SKM-1 treated with dmso at 0.1 percent for 144 hours (cell line): ENCODE data around the gene UBAC1.
"Not testable (repeated sequence)": the region's sequence is repeated elsewhere in the genome, so short reads cannot be mapped to it uniquely, and the experiment has no call there.

ENCODE experiments used
- DNase-seq: peaks from one replicate; lab custom pipeline; 2025; ENCODE audit not compliant: unreplicated experiment; lab: John Stamatoyannopoulos, UW

Gene UBAC1

DNA sequence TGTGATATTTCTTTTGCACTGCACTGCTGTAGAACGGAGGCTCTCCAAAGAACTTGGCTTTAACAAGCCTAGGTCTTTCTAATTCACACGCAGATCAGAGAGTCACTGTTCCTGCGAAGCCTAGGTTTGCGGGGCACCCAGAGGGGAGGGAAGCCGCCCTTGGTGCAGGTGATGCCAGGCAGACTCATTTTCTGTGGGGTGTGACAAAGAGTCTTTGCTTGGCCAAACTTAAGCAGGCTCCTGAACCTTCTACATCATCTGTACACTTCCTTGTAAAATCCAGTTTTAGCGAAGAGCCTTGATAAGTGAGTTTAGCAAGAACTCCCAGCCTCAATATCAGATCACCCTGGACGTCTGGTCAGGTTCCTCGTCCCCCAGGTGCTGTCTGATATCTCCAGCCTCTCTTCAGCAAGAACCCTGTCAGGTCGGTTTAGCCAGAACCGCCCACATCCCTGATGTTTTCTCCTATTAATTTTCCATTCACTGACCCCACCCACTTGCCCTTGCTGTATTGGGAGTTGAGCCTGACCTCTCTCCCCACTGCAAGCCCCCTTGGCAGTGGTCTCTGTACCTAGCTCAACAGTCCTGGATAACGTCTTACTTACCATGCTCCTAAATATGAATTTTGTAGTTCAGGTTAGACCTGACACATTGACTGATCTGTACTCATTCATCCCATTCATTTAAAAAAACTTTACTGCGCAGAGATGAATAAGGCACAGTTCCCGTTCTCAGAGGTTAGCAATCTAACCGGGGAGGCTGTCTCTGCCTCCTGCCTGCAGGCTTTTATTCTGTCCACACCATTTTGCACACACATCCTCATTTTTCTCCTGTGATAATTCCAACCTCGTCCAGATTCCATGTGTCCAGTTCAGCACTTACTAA is 880 bp upstream of the UBAC1 start:
- DNase-seq: no peak

DNA sequence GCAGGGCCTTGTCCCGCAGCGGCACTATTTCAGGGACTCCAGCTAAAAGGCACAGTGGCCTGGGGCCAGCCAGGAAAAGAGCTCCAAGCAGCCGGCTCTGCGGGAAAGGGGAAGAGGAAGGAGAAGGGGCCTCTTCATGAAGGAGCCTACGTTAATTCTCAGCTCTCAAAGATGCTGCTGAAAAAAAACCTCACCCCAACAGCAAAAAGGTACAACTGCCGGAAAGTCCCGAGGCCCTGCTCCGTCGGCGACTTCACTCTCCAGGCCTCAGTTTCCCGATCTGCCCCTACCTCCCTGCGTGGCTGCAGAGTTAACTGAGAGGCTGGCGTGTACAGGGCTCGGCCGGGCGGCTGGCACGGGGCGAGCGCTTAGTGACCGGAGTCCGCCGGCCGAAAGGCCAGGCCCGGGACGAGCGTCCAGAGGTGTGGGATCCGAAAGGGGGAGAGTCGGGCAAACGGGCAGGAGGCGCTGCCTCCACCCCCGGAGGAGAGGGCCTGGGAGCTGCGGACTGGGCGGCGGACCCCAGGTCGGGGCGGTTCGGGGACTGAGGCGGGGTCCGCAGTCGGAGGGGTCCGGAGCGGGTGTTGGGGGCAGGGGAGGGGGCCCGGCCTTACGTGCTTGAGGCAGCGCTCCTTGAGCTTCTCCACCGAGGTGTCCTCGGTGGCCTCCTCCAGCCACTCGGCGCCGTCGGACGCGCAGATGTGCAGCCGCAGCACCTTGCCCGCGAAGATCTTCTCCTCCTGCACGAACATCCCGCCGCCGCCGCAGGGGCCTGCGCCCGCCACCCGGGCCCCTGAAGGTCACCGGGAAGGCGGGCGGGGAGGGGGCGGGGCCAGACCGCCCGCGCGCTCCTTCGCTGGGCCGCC is 529 bp downstream of the UBAC1 start:
- DNase-seq: peak; percentile 27

DNA sequence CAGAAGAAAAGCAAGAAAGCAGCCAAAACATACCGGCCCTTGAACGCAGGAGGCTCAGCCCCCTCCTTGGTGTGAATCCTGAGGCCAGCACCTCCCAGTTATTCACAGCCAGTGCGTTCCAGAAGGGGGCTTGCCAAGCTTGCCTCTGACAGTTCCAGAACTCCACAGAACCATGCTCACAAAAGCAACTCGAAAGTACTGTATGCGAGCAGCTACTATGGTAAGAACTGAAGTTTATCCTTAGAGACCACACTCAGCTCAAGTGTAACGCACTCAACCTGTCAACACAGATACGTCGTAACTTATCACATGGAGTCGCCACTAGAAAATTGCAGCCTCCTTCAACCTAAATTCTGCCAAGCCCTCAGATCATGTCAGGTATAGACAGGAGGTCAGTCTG is 1.4 kb downstream of the UBAC1 start:
- no peak for DNase-seq

DNA sequence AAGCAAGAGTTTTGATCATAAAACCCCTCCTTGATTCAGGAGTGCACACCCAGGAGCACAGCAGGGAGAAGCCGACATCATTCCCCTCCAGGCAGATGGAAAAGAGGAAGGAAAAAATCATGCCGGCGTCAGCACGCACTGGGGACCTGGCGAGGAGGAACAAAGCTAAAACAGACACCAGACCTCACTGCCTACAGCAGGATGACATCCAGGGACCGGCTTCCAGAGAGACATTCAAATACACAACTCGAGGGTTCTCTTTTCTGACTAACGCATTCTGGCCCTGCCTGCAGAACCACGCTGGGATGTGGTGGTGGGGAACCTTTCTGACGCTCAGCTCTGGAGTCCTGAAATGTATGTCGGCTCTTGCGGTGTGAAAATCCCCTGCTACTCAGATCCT is 2.7 kb downstream of the UBAC1 start:
- DNase-seq: no peak

DNA sequence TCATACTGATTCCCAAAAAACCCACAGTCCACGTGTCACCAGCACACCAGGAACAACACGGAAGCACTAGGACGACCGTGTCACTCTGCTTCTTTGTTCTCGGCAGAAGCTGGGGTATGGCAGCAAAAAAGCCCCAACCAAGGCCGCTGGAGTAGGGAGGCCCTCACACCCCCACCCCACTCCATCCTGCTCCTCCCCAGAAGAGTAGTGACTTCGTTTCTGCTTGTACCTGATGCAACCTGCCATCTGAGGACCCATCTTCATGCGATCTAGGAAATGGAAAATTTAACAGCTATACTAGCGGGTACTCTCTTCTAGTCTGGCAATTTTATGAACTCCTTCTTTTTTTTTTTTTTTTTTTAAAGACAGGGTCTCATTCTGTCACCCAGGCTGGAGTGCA is 3.7 kb downstream of the UBAC1 start:
- DNase-seq: no peak

DNA sequence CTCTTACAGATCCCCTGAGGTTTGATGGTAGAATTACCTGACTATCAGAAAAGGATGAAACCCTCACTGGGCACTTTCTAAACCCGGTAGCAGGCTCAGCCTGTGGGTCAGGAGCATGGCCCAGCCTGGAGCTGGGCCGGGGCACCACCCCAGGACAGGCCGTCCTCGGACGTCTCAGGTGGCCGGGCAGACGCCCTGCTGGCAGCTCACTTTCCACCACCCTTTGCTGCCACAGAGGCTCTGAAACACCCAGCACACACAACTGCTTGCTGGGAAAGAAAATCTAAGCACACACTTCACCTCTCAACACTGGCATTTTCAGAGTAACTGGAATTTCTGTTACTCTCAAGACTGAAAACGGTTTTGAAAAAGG is 4.4 kb downstream of the UBAC1 start:
- no peak for DNase-seq

DNA sequence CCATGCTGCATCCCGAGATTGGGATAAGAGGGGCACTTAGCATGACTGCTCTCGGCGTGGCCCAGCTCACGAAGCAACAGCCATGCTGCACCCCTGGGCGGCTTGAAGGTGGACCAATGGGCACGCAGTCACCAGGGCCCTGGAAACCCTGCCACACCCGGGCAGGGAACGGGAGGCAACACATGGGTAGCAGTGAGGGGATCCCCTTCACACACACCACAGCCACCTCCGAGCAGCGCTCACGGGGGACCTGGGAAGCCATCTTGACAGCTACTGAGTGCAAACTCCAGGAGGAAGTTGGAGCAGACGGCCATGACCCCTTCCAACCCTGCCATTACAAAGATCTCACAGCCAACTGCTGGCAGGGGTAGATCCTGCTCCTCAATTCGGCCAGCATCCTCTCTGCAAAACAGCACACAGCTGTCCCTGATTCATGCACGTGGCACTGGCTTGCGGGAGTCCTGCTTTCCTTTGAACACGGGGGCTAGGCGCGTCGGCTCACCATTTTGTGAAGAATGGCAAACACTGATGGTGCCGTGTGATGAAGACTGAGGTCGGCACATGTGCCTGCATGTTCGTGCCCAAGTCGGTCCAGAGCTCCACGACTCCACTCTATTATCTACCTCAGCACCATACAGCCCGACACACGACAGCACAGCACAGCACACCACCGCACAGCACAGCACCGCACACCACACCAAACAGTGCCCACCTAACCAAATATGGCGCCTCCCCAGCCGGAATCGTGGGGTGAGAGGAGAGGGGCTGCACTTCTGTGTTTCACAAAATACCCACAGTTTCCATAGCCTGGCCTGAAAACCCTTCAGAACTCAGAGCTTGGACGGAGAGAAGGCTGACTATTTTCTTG is 5.0 kb downstream of the UBAC1 start:
- no peak for DNase-seq

DNA sequence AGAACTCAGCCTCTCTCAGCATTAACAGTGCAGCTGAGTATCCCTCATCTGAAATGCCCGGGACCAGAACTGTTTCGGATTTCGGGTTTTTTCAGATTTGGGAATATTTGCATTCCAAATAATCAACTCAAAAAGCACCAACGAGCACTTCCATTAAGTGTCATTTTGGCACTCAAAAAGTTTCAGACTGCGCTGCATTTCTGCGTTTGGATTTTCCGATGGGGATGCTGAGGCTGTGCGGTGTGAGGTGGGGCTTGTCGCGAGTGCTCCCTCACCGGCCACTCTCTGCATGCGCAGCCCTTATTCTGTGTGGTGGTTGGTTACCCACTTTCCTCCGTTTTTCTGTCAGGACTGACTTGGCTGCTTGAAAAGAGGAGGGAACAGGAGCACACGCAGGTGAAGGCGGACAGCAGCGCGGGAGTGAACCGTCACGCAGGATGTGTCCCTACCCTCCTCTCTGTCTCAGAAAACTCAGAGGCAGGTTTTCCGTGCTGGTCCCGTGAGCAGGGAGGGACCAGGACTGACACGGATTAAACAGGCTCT is 8.4 kb downstream of the UBAC1 start:
- no peak for DNase-seq

DNA sequence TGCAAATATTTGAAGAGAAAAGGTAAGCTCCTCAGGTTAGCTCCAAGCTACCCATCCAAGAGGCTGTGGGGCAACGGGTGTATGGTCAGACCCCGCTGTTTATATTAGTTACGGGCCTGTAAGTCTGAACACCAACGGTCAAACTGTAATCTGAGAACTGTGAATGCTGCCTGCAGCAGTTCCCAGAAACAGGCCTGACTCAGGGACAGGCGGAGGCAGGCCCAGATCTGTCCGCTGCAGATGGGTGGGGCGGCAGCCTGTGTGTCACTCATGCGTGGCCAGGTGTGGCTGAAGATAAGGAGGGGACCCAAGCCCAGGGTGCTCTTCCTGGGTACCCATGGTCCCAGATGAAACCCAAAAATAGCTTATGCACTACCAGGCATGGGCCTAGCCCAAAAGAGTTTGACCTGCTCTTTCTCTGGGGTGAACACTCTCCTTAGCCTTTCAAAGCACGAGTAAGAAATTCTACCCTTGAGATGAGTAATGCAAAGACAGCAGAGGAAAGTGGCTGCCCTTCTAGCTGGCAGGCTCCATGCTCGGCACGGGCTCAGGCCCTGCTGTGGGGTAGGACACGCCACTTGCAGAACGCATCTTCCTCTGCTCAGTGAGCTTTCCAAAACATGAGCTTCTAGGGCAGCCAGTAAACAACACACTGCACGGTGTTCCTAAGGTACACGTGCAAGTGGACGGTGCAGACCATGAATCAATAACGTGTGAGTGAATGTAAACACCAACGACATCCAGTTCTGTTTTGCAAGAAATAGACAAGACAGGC is 9.1 kb downstream of the UBAC1 start:
- no peak for DNase-seq

DNA sequence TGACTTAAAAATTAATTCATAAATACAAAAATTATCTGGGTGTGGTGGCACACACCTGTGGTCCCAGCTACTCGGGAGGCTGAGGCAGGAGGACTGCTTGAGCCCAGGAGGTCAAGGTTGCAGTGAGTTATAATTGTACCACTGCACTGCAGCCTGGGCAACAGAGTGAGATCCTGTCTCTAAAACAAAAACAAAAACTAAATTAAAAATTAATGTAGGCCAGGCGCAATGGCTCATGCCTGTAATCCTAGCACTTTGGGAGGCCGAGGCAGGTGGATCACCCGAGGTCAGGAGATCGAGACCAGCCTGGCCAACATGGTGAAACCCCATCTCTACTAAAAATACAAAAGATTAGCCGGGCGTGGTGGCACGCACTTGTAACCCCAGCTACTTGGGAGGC is 9.9 kb downstream of the UBAC1 start:
- DNase-seq: not testable (repeated sequence)

DNA sequence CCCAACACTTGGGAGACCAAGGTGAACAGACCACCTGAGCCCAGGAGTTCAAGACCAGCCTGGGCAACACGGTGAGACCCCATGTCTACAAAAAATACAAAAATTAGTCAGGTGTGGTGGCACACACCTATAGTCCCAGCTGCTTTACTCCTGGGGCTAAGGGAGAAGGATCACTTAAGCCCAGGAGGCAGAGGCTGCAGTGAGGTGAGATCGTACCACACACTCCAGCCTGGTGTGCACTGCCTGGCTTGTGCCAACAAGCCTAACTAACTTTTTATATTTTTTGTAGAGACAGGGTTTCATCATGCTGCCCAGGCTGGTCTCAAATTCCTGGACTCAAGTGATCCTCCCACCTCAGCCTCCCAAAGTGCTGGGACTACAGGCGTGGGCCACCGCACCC is 10.3 kb downstream of the UBAC1 start:
- not testable (repeated sequence) for DNase-seq

DNA sequence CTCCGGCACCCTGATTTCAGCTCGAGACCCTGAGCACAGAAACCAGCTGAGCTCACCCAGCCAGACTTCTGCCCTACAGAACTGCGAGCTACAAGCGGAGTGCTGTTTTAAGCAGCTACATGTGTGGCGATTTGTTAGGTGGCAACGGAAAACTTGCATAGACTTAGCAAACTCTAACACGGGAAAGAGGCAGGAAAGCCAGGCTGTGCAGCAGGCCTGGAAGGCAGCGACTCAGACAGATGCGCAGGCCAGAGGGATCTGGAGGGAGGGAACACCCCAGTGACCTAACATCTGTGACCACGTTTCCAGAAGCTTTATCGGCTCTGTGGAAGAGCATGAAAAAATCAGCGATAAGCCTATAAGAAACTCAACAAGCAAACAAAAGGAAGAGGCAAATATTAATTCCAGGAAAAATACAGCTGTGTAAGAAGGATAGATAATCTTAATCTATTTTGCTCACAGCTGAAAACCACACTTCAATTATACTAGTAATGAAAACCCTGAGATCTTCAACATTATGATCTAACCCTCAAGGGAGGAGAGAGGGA is 11.0 kb downstream of the UBAC1 start:
- DNase-seq: no peak

DNA sequence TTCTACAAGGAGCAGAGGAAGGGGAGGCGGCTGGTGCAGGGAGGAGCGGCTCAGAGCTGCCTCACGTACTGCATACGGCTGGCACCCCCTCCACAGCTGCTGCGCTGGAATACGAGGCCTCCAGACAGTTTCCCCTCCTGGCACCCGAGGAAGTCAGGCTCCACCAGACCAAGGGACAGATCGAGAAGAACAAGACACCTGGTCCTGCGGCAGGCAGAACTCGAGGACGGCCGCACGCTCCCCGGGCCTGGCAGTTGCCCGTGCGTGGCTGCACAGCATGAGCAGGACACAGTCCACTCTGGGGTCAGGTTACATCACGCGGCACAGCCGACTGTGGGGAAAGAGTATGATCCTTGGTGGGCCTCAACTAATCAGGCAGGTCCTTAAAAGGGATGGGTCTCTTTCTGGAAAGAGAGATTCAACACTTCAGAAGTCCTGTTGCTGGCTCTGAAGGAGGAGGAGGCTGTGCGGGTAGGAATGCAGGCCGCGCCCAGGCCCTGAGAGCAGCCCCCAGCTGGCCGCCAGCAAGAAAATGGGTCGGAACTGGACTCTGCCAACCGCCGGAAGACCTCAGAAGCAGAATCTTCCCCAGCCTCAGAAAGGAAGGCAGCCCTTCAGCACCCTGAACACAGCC is 11.6 kb downstream of the UBAC1 start:
- DNase-seq: no peak

DNA sequence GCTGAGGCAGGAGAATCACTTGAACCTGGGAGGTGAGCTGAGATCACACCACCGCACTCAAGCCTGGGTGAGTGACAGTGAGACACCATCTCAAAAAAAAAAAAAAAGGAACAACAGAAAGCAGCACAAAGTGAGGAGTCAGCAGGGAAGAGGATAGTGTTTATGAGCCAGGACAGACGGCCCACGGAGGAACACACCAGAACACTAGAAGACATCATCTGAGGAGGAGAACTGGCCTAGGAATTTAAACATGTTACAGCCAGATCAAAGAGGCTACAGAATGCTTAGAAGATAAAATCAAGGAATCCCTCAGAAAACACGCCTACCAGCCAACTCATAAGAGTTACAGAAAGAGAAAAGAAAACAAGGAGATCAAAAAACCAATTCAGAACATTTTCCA is 12.2 kb downstream of the UBAC1 start:
- DNase-seq: no peak

DNA sequence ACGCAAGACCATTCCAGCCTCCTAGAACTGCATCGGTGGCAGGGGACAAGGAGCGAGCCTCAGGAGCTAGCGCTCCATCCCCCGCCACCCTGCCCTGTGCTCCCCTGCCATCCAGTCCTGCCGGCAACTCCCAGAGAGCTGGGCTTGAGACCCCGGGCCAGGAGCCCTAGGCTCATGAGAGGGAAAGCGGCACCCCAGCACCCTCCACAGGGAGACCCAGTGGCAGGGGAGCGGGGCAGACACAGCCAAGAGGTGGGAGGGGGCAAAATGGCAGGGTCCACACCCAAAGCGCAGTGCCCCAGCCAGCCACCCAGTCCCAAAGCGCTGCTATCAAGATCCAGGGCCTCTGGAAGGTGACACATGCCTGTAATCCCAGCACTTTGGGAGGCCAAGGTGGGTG is 12.7 kb downstream of the UBAC1 start:
- no peak for DNase-seq

DNA sequence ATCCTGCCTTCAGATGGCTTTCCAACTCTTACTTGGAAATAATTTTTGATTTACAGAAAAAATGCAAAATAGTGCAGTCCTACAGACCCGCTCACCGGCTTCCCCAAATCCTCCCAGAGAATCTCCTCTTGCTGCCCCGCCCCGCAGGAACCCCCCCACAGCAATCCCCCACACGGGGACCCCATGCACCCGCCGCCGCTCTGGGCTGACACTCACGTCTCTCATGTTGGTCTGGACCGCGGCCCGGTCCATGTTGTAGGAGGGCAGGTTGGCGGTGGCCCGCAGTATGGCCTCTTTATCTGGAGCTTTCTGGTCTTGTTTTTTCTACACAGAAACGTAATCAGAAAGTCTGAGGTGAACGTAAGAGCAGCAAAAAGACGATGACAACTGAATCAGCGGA is 13.6 kb downstream of the UBAC1 start:
- no peak for DNase-seq

DNA sequence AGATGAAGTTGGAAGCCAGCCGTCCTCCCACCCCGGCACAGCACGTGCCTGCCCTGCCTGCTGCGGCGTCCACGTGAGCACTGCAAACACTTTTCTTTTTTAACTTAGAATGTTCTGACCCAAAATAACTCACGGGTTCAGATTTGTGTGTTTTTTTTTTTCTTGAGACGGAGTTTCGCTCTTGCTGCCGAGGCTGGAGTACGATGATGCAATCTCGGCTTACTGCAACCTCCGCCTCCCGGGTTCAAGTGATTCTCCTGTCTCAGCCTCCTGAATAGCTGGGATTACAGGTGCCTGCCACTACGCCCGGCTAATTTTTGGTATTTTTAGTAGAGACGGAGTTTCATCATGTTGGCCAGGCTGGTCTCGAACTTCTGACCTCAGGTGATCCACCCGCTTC is 14.1 kb downstream of the UBAC1 start:
- DNase-seq: not testable (repeated sequence)

DNA sequence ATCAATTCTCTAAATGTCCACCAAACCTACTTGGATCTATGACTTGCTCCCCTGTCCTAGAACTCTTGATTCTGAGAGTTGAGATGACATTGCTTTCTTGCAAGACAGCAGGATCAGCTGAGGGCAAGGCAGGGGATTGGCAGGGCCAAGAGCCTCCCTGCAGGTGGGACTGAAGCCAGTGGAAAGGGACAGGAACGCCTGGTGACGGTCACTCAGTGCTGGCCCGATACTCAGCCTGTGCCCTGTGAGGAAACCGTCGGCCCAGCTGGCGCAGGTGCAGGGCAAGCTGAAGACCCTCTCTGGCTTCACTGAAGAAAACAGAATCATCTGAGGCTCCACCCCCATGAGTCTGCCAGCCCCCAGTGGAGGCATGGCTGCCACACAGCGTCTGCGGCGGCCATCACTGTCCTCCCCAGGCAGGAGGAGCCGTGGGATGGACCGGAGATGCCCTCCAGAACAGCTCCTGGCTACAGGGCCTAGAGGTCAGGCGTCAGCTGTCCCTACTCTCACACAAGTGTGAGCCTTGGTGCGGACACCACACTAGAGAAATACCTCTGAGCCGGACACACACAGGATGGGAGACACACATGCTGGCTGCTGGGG is 14.7 kb downstream of the UBAC1 start:
- no peak for DNase-seq

DNA sequence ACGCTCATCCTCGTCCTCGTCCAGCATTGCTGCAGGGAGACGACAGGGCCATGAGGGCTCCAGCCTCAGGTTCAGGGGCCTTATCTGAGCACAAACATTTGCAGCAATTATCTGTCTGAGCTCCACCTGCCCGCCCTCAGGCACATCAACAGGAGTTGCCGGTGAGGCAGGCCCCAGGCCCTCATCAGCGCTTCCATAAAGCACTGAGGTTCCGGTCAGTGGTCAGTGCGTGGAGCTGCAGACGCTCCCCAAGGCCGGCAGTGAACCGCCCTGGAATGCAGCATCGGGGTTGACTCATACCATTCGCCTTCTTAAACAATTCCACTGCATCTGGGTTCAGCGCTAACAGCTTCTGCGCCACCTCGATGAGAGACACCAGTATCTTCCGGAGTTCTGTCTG is 15.2 kb downstream of the UBAC1 start:
- no peak for DNase-seq
